IMR-90 (cell line): ENCODE data around the gene SLC13A1. TPM values are rescaled to one million over a fixed set of nuclear protein-coding genes. Genes with fewer than 3 reads are reported as not detected.

Source experiments
- ATAC-seq: fragments of 200-7000 bp; cut with Tn5 transposase; 2 replicates; pipeline ENCODE4 v1.9.1; 2020; ENCODE audit warnings: low read depth, mild to moderate bottlenecking, moderate library complexity
- BruUV-seq: library from RNA; stranded (reverse); fragments of 400-500 nt; replicated peaks from 2 replicates; lab custom pipeline; 2021; lab: Mats Ljungman, UMichigan
- CTCF ChIA-PET: fragments of 300-600 bp; formaldehyde crosslinking; extraction: SDS; loops from one replicate; lab custom pipeline; 2021; ENCODE audit warnings: antibody characterized with exemption; lab: Yijun Ruan, JAX
- POLR2A ChIA-PET: fragments of 300-600 bp; sonication (Branson Sonifier 250); formaldehyde crosslinking; loops from one replicate; lab custom pipeline; 2022; ENCODE audit warnings: antibody characterized with exemption; ENCODE audit not compliant: unreplicated experiment; lab: Charles Lee
- DNase-seq: peaks from one replicate; pipeline ENCODE4 v3.0.0; 2013
- H2AFZ ChIP-seq: replicated peaks from 2 replicates; pipeline ENCODE3; 2013; ENCODE audit warnings: low read length, mild to moderate bottlenecking; ENCODE audit not compliant: poor library complexity
- H2AK5ac ChIP-seq: 2 replicates; pipeline ENCODE4 v1.6.1; 2013; ENCODE audit warnings: low read depth, low read length, inconsistent platforms
- H2AK9ac ChIP-seq: replicated peaks from 2 replicates; pipeline ENCODE3; 2013; ENCODE audit warnings: mild to moderate bottlenecking, low read depth, low read length, moderate library complexity; ENCODE audit not compliant: poor library complexity
- H2BK120ac ChIP-seq: 2 replicates; pipeline ENCODE4 v1.6.1; 2013; ENCODE audit warnings: low read depth, low read length, inconsistent platforms
- H2BK15ac ChIP-seq: 3 replicates; pipeline ENCODE4 v1.6.1; 2013; ENCODE audit warnings: low read depth, low read length, inconsistent platforms
- H2BK20ac ChIP-seq: 2 replicates; pipeline ENCODE4 v1.6.1; 2013; ENCODE audit warnings: low read depth, mild to moderate bottlenecking, inconsistent platforms, low read length, moderate library complexity
- H2BK5ac ChIP-seq: 2 replicates; pipeline ENCODE4 v1.6.1; 2013; ENCODE audit warnings: mild to moderate bottlenecking, low read depth, low read length, inconsistent platforms; ENCODE audit not compliant: poor library complexity, severe bottlenecking
- H3K14ac ChIP-seq: replicated peaks from 2 replicates; pipeline ENCODE4 v1.6.1; 2013; ENCODE audit warnings: low read depth, low read length, inconsistent platforms
- H3K18ac ChIP-seq: 2 replicates; pipeline ENCODE4 v1.6.1; 2013; ENCODE audit warnings: low read depth, low read length, control low read depth
- H3K23ac ChIP-seq: 2 replicates; pipeline ENCODE4 v1.6.1; 2013; ENCODE audit warnings: low read depth, low read length, inconsistent platforms
- H3K27ac ChIP-seq: 2 replicates; pipeline ENCODE4 v1.5.1; 2013; ENCODE audit warnings: mild to moderate bottlenecking, control low read depth, low read length; ENCODE audit not compliant: insufficient read depth
- H3K27me3 ChIP-seq: 2 replicates; pipeline ENCODE4 v1.6.1; 2013; ENCODE audit warnings: low read length; ENCODE audit not compliant: control insufficient read depth, insufficient read depth
- H3K36me3 ChIP-seq: 2 replicates; pipeline ENCODE4 v1.6.1; 2013; ENCODE audit warnings: low read length, mixed read lengths; ENCODE audit not compliant: control insufficient read depth, insufficient read depth
- H3K4ac ChIP-seq: 2 replicates; pipeline ENCODE4 v1.6.1; 2013; ENCODE audit warnings: low read depth, low read length, inconsistent platforms
- H3K4me1 ChIP-seq: 2 replicates; pipeline ENCODE4 v1.6.1; 2013; ENCODE audit warnings: low read length, mixed read lengths; ENCODE audit not compliant: control insufficient read depth, insufficient read depth
- H3K4me2 ChIP-seq: 2 replicates; pipeline ENCODE4 v1.6.1; 2013; ENCODE audit warnings: low read depth, mild to moderate bottlenecking, control low read depth, low read length, moderate library complexity
- H3K4me3 ChIP-seq: 2 replicates; pipeline ENCODE4 v1.5.1; 2013; ENCODE audit warnings: low read depth, mild to moderate bottlenecking, control low read depth, low read length, moderate library complexity; ENCODE audit not compliant: insufficient read depth
- H3K56ac ChIP-seq: 2 replicates; pipeline ENCODE4 v1.6.1; 2013; ENCODE audit warnings: low read length, inconsistent platforms; ENCODE audit not compliant: insufficient read depth; ENCODE audit errors: extremely low read depth
- H3K79me1 ChIP-seq, 2 experiments: 2 replicates each; pipeline ENCODE4 v1.6.1; 2013; ENCODE audit warnings: low read length in 2 of 2, inconsistent platforms in 1 of 2, low read depth in 1 of 2
- H3K9ac ChIP-seq: 2 replicates; pipeline ENCODE4 v1.6.1; 2013; ENCODE audit warnings: low read depth, low read length, control low read depth
- H3K9me1 ChIP-seq: 2 replicates; pipeline ENCODE4 v1.6.1; 2013; ENCODE audit warnings: low read length, inconsistent platforms; ENCODE audit not compliant: insufficient read depth
- H3K9me3 ChIP-seq: 2 replicates; pipeline ENCODE4 v1.6.1; 2013; ENCODE audit warnings: low read length; ENCODE audit not compliant: control insufficient read depth, insufficient read depth
- H4K20me1 ChIP-seq: 2 replicates; pipeline ENCODE4 v1.6.1; 2013; ENCODE audit warnings: low read length, inconsistent platforms; ENCODE audit not compliant: insufficient read depth
- H4K5ac ChIP-seq: 2 replicates; pipeline ENCODE4 v1.6.1; 2013; ENCODE audit warnings: mild to moderate bottlenecking, low read depth, low read length, control low read depth
- H4K8ac ChIP-seq, 2 experiments: 2 replicates each; pipeline ENCODE4 v1.6.1; 2013; ENCODE audit warnings: low read depth in 2 of 2, low read length in 2 of 2, control low read depth in 1 of 2, inconsistent platforms in 1 of 2
- H4K91ac ChIP-seq: 2 replicates; pipeline ENCODE4 v1.6.1; 2013; ENCODE audit warnings: low read depth, low read length, inconsistent platforms; ENCODE audit not compliant: insufficient read depth
- BHLHE40 ChIP-seq: fragments of 150-350 bp; IDR thresholded peaks from 2 replicates; pipeline ENCODE4 v1.6.1; 2016; ENCODE audit warnings: mild to moderate bottlenecking, low read depth, low read length
- CEBPB ChIP-seq: IDR thresholded peaks from 2 replicates; pipeline ENCODE4 v1.6.1; 2012; ENCODE audit warnings: low read depth, low read length, improper control_type of control experiment
- CHD1 ChIP-seq: IDR thresholded peaks from 2 replicates; pipeline ENCODE4 v1.6.1; 2012; ENCODE audit warnings: low read depth, low read length, improper control_type of control experiment
- CTCF ChIP-seq: conservative IDR thresholded peaks from 2 replicates; pipeline ENCODE4 v1.5.1; 2012; ENCODE audit warnings: mild to moderate bottlenecking, low read depth, low read length, improper control_type of control experiment
- FOS ChIP-seq: fragments of 150-350 bp; IDR thresholded peaks from 2 replicates; pipeline ENCODE4 v1.6.1; 2016; ENCODE audit warnings: low read depth, low read length
- MAFK ChIP-seq: IDR thresholded peaks from 2 replicates; pipeline ENCODE4 v1.6.1; 2012; ENCODE audit warnings: low read depth, low read length, improper control_type of control experiment
- MAZ ChIP-seq: IDR thresholded peaks from 2 replicates; pipeline ENCODE4 v1.6.1; 2012; ENCODE audit warnings: low read depth, mild to moderate bottlenecking, low read length, improper control_type of control experiment, moderate library complexity, borderline replicate concordance
- MXI1 ChIP-seq: IDR thresholded peaks from 2 replicates; pipeline ENCODE4 v1.6.1; 2012; ENCODE audit warnings: low read depth, mild to moderate bottlenecking, low read length, moderate library complexity, borderline replicate concordance
- NFE2L2 ChIP-seq: fragments of 150-350 bp; IDR thresholded peaks from 2 replicates; pipeline ENCODE4 v1.6.1; 2016; ENCODE audit warnings: low read depth, mild to moderate bottlenecking, low read length
- POLR2A ChIP-seq: IDR thresholded peaks from 2 replicates; pipeline ENCODE4 v1.6.1; 2012; ENCODE audit warnings: mild to moderate bottlenecking, low read depth, low read length
- RAD21 ChIP-seq: IDR thresholded peaks from 2 replicates; pipeline ENCODE4 v1.6.1; 2012; ENCODE audit warnings: low read length, improper control_type of control experiment
- RCOR1 ChIP-seq: IDR thresholded peaks from 2 replicates; pipeline ENCODE4 v1.6.1; 2012; ENCODE audit warnings: mild to moderate bottlenecking, low read length, improper control_type of control experiment; ENCODE audit not compliant: insufficient replicate concordance
- RFX5 ChIP-seq: IDR thresholded peaks from 2 replicates; pipeline ENCODE4 v1.8.0; 2012; ENCODE audit warnings: low read depth, mild to moderate bottlenecking, low read length, moderate library complexity
- SMC3 ChIP-seq: fragments of 150-350 bp; IDR thresholded peaks from 2 replicates; pipeline ENCODE4 v1.6.1; 2016; ENCODE audit warnings: low read depth, mild to moderate bottlenecking, antibody characterized with exemption, low read length, moderate library complexity
- WGBS, 2 experiments: methylation state at CpG; one replicate each; pipeline versions ENCODE4 v1.1.5 to v1.1.7; 2013; ENCODE audit warnings: missing lambda C conversion rate in 2 of 2; ENCODE audit not compliant: insufficient read length in 1 of 2; ENCODE audit errors: extremely low coverage in 2 of 2; 5-methylcytosine and 5-hydroxymethylcytosine counted together
- dilution Hi-C: fragments of 300-500 bp; cut with HindIII; formaldehyde crosslinking; loops from one replicate; pipeline ENCODE4 v1.14.3; 2018; ENCODE audit warnings: low sequenced_read_pairs; ENCODE audit not compliant: unreplicated experiment
- in situ Hi-C: fragments of 300-500 bp; cut with MboI; formaldehyde crosslinking; loops from 3 replicates; pipeline ENCODE4 v1.14.3; 2019; ENCODE audit warnings: low sequenced_read_pairs, inconsistent platforms, mixed read lengths
- intact Hi-C: fragments of 100-400 bp; cut with micrococcal nuclease; formaldehyde crosslinking; loops from 2 replicates; pipeline ENCODE4 v1.10.0; 2022
- polyA plus RNA-seq, 3 experiments: library from polyadenylated mRNA; depleted of rRNA; stranded (reverse); fragments of >200 nt; gene quantifications; 2 replicates each; pipeline ENCODE4 v1.2.3, GENCODE V29; 2012; ENCODE audit warnings: low replicate concordance in 1 of 3
- total RNA-seq: library from RNA; depleted of rRNA; stranded (reverse); fragments of >200 nt; gene quantifications from 2 replicates; pipeline ENCODE4 v1.2.3, GENCODE V29; 2012
- TF ChIP-seq, protein P1 (sequence below): fragments of 150-350 bp; IDR thresholded peaks from 2 replicates; pipeline ENCODE4 v1.6.1; 2016; ENCODE audit warnings: low read depth, mild to moderate bottlenecking, low read length, moderate library complexity, borderline replicate concordance
- TF ChIP-seq, protein P2 (sequence below): fragments of 150-350 bp; IDR thresholded peaks from 2 replicates; pipeline ENCODE4 v1.6.1; 2017; ENCODE audit warnings: mild to moderate bottlenecking, antibody characterized with exemption, low read length, low read depth

Gene SLC13A1
- total and polyA plus RNA-seq, 2 of the 4 experiments (the other 2 are of a cell fraction), result not detected

GRCh38 chr7:123244768-123245167, 45.0 kb upstream of the SLC13A1 start:
- dilution Hi-C loops, result no loop called here
- no peak overlapping the region for H3K4ac ChIP-seq
- no CpG with 5 or more reads among the region's 1 CpG for WGBS, 2 experiments

More at GRCh38 chr7:123244768-123245167, 45.0 kb upstream of the SLC13A1 start:
- Histone ChIP-seq H4K5ac (no peak overlapping the region), H3K27ac (no peak overlapping the region), H3K4me3 (no peak overlapping the region), H2BK20ac (no peak overlapping the region), H2AK5ac (no peak overlapping the region), H2BK5ac (no peak overlapping the region), H3K9me1 (no peaks in the 10 kb centered on the region), H3K27me3 (no peaks in the 10 kb centered on the region), H3K14ac (no peak overlapping the region), H3K18ac (no peak overlapping the region), H2AFZ (no peak overlapping the region), H2AK9ac (no peak overlapping the region), H3K23ac (no peak overlapping the region), H3K4me1 (no peaks in the 10 kb centered on the region), H3K4me2 (no peak overlapping the region), H3K36me3 (no peaks in the 10 kb centered on the region), H3K9me3 (peaks cover 3% of the 10 kb centered on the region), H4K8ac (no peak overlapping the region), H2BK120ac (no peak overlapping the region), H3K9ac (no peak overlapping the region), H4K91ac (no peak overlapping the region), H2BK15ac (no peak overlapping the region), H3K56ac (no peak overlapping the region), H4K20me1 (no peaks in the 10 kb centered on the region), H3K79me1 (no peaks in the 10 kb centered on the region)
- no TSS peak for BruUV-seq
- CTCF ChIA-PET, result no interaction called here
- no peak for TF ChIP-seq POLR2A
- TF ChIP-seq FOS, result no peak
- TF ChIP-seq RCOR1, result no peak
- no peak for TF ChIP-seq MXI1
- no peak for TF ChIP-seq CTCF
- no peak for TF ChIP-seq CHD1
- TF ChIP-seq, protein P1, sequence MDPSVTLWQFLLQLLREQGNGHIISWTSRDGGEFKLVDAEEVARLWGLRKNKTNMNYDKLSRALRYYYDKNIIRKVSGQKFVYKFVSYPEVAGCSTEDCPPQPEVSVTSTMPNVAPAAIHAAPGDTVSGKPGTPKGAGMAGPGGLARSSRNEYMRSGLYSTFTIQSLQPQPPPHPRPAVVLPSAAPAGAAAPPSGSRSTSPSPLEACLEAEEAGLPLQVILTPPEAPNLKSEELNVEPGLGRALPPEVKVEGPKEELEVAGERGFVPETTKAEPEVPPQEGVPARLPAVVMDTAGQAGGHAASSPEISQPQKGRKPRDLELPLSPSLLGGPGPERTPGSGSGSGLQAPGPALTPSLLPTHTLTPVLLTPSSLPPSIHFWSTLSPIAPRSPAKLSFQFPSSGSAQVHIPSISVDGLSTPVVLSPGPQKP, result no peak
- TF ChIP-seq RAD21, result no peak
- no peak for TF ChIP-seq MAZ
- TF ChIP-seq, protein P2, sequence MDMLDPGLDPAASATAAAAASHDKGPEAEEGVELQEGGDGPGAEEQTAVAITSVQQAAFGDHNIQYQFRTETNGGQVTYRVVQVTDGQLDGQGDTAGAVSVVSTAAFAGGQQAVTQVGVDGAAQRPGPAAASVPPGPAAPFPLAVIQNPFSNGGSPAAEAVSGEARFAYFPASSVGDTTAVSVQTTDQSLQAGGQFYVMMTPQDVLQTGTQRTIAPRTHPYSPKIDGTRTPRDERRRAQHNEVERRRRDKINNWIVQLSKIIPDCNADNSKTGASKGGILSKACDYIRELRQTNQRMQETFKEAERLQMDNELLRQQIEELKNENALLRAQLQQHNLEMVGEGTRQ, result no peak
- no peak for TF ChIP-seq BHLHE40
- no peak for TF ChIP-seq MAFK
- no peak for TF ChIP-seq RFX5
- no peak for TF ChIP-seq SMC3
- TF ChIP-seq NFE2L2, result no peak
- no peak for TF ChIP-seq CEBPB
- no peak for ATAC-seq
- POLR2A ChIA-PET, result no interaction called here
- no peak for DNase-seq
- in situ Hi-C loops (no loop called here), intact Hi-C loops (no loop called here)
